DMS 273 (cell line): ENCODE measurements around the gene CBX6.
A peak's percentile ranks its signal among the peaks of the same experiment; 100 is the strongest.
"Not testable (repeated sequence)": the region's sequence is repeated elsewhere in the genome, so short reads cannot be mapped to it uniquely, and the experiment has no call there.

Source experiments
- DNase-seq: peaks from one replicate; lab custom pipeline; 2025; ENCODE audit not compliant: unreplicated experiment; lab: John Stamatoyannopoulos, UW

The CBX6 gene

GRCh38 chr22:38861170-38861876 lies 10.7 kb downstream of the CBX6 start:
- DNase-seq, result peak; percentile 58

DNA sequence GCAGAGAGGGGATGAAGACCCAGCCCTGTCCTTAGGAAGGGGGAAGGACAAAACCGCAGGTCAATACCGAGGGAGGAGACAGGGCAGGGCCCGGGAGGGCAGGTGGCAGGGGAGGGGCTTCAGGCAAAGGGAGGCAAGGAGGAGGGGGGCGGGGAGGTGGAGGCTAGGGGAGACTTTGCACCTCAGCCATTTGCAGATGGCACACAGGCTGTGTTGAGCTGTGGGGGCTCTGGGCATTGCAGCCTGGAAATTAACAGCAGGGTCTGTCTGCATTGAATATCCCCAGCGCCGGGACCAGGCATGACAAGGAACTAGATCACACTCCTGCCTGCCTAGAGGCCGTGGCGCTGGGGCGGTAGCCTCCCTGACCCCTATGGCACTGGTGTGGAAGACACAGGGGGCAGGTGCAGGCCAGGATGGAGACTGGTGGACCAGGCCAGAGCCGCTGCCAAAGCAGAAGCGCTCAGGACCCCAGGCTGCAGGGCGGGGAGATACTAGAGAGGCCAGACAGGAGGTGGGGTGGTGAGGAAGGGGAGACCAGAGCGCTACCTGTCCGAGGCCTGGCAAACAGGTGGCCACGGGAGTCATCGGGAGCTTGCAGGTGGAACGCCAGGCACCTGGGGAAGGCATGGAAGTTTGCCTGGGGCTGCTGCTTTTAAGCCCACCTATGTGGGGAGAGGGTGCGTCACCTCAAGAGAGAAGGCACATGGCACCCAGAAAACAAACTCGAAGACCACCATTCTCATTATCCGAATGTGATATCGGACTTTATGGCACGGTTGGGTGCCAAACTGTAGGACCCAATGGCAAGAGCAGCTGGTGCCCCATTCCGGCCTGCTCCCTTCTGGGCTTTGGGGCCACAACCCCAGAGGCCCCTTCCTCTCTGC lies 11.5 kb downstream of the CBX6 start:
- DNase-seq, result peak; percentile 66

- peak; percentile 51 for DNase-seq
Measured at GRCh38 chr22:38859581-38860282, 12.3 kb downstream of the CBX6 start.

DNA sequence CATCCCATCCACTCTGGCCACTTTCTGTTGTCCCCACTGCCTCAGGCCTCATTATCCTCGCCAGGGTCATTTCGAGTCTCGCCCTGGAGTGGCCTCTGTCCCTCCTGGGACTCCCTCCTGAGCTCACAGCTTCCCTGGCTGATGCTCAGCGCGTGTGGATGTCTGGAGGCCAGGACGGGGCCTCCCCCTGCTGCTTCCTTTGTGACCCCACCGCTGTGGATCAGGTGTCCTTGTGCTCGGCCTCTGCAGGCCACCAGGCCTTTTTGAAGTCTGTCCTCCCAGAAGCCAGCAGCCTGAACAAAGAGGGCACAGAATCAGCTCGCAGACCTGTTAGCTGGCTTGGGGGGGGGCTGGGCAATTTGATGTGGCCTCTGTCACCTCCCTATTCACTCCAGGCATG lies 13.5 kb downstream of the CBX6 start:
- DNase-seq, result no peak

DNA sequence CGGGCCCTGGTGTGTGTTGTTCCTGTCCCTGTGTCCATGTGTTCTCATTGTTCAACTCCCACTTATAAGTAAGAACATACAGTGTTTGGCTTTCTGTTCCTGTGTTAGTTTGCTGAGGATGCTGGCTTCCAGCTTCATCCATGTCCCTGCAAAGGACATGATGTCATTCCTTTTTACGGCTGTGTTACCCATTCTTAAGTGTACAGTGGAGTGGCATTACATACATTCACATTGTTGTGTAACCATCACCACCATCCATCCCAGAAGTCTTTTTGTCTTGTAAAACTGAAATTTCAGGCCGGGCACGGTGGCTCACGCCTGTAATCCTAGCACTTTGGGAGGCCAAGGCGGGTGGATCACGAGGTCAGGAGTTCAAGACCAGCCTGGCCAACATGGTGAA lies 17.5 kb downstream of the CBX6 start:
- not testable (repeated sequence) for DNase-seq

DNA sequence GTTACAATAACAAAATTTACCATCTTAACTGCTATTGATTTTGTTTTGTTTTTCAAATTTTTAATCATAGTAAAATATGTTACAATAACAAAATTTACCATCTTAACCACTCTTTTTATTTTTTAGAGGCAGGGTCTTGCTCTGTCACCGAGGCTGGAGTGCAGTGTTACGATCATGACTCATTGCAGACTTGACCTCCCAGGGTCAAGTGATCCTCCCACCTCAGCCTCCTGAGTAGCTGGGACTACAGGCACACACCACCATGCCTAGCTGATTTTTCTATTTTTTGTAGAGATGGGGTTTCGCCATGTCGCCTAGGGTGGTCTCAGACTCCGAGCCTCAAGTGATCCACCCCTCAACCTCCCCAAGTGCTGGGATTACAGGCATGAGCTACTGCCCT lies 18.1 kb downstream of the CBX6 start:
- not testable (repeated sequence) for DNase-seq

DNA sequence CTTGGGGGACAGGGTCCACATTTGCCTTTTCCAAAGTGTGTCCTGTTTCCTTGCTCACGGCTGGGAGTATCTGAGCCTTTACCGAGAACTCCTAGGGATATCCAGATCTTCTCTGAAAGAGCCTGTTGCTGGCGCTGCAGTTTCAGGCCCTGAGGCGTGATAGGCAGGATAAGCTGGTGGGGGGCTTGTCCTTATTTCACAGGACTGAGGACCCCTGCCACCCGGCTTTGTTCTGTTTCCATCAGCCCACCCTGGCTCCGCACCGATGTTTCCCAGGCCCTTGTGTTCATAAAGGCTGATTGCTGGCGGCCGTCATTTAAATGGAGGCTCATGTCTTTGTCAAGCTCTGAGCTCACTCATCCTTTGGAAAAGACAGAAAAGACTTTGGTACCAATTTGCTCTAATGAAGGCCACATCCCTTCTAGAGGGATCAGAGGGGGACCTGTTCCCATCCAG lies 18.8 kb downstream of the CBX6 start:
- no peak for DNase-seq

DNA sequence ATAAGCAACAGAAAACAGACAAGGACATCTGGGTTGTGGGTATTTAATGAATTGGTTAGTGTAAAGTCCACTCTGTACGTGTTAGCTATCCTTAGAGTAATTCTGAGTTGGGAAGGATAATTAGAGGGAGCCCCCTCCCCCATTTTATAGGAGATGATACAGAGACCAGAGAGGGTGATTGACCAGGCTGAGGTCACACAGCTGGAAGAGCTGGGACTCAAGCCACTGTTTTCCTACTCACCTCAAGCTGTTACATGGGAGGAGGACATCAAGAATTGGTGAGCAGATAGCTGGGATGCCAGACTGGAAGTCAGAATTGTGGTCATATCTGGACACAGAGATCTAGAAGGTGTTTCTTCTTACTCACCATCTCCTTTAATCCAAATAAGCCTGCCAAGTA lies 19.5 kb downstream of the CBX6 start:
- DNase-seq, result no peak

- no peak for DNase-seq
Measured at GRCh38 chr22:38850941-38851849, 20.8 kb downstream of the CBX6 start.

- no peak for DNase-seq
Measured at GRCh38 chr22:38850399-38850798, 21.6 kb downstream of the CBX6 start.

DNA sequence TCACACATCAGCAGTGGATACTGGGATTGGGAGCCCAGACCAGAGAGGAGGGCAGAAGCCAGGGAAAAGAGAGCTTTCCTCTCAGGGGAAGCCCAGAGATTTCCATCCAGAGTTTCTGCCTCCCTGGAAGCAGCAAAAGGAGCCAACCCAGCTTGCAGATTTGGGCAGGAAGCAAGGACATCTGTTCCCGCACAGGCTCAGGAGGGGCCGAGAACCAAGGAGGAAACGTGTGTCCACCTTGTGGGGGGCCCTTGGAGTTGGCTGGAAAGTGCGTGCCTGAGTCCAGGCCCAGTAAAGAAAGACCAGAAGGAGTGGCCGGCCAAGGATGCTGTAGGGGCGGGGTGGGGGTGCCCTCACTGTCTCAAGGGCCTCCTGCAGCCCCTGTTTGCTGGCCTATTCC lies 22.2 kb downstream of the CBX6 start:
- no peak for DNase-seq

- no peak for DNase-seq
Measured at GRCh38 chr22:38846412-38846811, 25.6 kb downstream of the CBX6 start.

DNA sequence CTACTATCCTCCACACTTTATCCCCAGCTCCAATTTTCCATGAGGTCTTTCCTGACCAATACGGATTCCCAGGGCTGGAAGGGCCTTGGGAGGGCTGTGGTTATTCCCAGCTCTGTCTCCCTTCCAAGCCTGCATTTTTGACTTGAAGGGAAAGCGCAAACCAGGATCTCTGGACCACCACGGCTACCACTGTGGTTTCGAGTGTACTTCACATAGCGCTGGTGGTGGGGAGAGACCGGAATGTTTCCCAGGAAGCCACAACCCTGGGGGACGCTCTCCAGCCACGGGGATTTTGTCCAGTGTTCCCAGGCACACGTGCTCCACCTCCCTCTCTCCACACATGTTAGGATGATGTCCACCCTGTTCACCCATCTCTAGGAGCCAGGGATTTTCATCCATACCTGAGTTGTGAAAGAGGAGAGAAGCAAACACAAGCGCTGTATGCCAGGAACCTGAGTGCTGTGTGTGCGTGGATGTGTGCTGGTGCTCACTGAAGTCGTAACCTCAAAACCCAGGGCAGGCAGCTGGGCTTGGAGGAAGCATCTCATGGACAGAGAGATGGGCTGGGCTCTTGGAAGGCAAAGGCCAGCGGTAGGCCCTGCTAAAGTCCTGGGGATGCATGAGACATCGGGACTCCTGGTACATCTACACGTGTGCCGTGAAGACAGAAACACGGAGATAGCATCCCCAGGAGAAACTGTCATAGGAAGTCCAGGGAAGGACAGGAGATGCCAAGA lies 26.8 kb downstream of the CBX6 start:
- DNase-seq, result no peak

DNA sequence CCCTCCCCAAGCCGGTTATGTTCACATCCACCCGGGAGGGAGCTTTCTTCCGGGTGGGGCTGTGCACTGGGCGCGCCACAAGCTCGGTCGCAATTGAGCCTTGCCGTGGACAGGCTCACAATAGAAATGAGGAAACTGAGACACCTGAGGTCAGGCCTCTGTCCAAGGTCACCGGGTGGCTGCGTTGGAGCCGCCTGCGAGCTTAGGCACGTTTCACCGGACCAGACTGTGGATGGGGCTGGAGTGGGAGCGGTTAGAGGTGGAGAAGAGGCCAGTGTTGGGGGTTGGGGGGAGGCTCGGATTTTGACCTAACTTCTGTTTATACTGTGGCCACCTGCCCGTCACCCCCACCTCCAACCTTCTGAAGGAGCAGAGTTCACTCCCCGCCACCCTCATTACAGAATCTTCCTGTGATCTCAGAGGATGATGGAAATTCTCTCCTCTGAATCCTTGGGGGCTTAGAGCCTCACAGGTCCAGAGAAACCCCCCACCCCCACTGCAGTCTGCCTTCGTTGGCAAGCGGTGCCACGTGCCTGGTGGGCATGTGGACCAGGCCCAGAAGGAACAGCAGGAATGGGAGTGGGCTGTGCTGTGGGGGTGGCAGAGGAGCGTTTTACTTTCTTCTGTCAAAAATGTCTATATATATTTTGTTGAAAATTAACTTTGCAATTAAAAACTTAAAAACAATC lies 27.6 kb downstream of the CBX6 start:
- DNase-seq, result no peak

- peak; percentile 80 for DNase-seq
Measured at GRCh38 chr22:38843657-38844314, 28.2 kb downstream of the CBX6 start, which contains the start of gene NPTXR. Gene NPTXR, minus strand, starts transcription at chr22:38844028.

- DNase-seq, result peak; percentile 89
Measured at GRCh38 chr22:38843201-38843656, 28.8 kb downstream of the CBX6 start.

DNA sequence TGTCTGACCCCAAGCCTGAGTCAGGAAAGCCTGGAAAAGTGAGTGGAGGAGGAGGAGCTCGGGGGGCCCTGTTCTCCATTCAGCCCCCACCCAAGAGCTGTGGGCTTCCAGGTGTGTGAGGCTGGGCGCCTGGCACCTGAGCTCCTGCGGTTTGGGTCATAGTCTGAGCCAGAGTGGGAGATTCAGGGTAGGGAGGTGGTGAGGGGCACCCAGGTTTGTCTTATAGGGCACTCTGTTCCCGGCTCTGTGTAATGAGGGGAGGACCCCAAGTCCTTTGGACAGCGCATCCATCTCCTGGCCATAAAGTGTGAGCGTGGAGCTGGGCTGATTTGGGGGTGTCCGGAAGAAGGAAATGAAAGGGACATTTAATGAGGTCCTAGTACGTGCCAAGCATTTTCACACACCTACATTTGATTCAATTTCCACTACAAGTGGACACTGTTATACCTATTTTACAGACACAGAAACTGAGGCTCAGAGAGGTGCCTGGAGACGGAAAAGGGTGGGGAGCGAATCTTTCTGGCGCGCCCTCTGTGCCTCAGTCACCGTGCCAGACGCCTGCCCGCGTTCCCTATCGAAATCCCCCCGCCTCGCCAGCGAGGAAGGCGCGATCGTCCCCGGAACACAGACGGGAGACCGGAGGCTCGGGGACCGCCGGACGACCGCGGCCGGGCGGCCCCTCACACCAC lies 29.4 kb downstream of the CBX6 start:
- DNase-seq, result no peak

GRCh38 chr22:38841635-38842034 lies 30.4 kb downstream of the CBX6 start:
- no peak for DNase-seq
